HEK293 (cell line): ENCODE results near the gene ABCA7.

Source experiments
- CTCF ChIA-PET: fragments of 350-600 bp; formaldehyde crosslinking; extraction: SDS; loops from one replicate; lab custom pipeline; 2021; ENCODE audit warnings: antibody characterized with exemption; lab: Yijun Ruan, JAX
- POLR2A ChIA-PET: fragments of 300-600 bp; formaldehyde crosslinking; extraction: SDS; loops from one replicate; lab custom pipeline; 2020; ENCODE audit warnings: antibody characterized with exemption, inconsistent platforms; lab: Yijun Ruan, JAX
- H3K27ac ChIP-seq: fragments of 200-500 bp; sonication (Bioruptor generic); 2 replicates; pipeline ENCODE4 v1.5.1; 2014; ENCODE audit warnings: low read depth, low read length, control low read depth, inconsistent platforms; ENCODE audit errors: extremely low read depth
- H3K36me3 ChIP-seq, 2 experiments: fragments of 200-500 bp in 1 of 2; sonication (Bioruptor generic) in 1 of 2; 1 replicate in 1 of 2; 2 replicates in 1 of 2; pipeline ENCODE4 v1.5.1; 2014 to 2017; ENCODE audit warnings: inconsistent platforms in 2 of 2, low read length in 2 of 2; ENCODE audit not compliant: control insufficient read depth in 2 of 2, insufficient read depth in 1 of 2
- H3K4me1 ChIP-seq: fragments of 200-500 bp; sonication (Bioruptor generic); 2 replicates; pipeline ENCODE4 v1.5.1; 2014; ENCODE audit warnings: mild to moderate bottlenecking, low read length, inconsistent platforms; ENCODE audit not compliant: control insufficient read depth, insufficient read depth
- H3K4me3 ChIP-seq: 2 replicates; pipeline ENCODE4 v1.5.1; 2011; ENCODE audit warnings: low read depth, mild to moderate bottlenecking, control low read depth, low read length, moderate library complexity
- H3K9me3 ChIP-seq: fragments of 200-500 bp; sonication (Bioruptor generic); 2 replicates; pipeline ENCODE4 v1.5.1; 2014; ENCODE audit warnings: low read depth, low read length, inconsistent platforms; ENCODE audit not compliant: control insufficient read depth, insufficient read depth
- ATF2 ChIP-seq: fragments of 450-650 bp; formaldehyde crosslinking; IDR thresholded peaks from 2 replicates; pipeline ENCODE4 v1.5.1; 2016; ENCODE audit warnings: missing biosample characterization, missing genetic modification characterization, low read depth
- BCL11A ChIP-seq: fragments of 450-650 bp; formaldehyde crosslinking; IDR thresholded peaks from 2 replicates; pipeline ENCODE4 v1.5.1; 2016; ENCODE audit warnings: low read depth, missing biosample characterization, missing genetic modification characterization
- GLI4 ChIP-seq: fragments of 450-650 bp; formaldehyde crosslinking; IDR thresholded peaks from 2 replicates; pipeline ENCODE4 v1.5.1; 2016; ENCODE audit warnings: missing biosample characterization, missing genetic modification characterization
- HIC1 ChIP-seq: fragments of 450-650 bp; formaldehyde crosslinking; IDR thresholded peaks from 2 replicates; pipeline ENCODE4 v1.5.1; 2016; ENCODE audit warnings: missing biosample characterization, missing genetic modification characterization
- KLF1 ChIP-seq: fragments of 450-650 bp; formaldehyde crosslinking; IDR thresholded peaks from 2 replicates; pipeline ENCODE4 v1.5.1; 2016; ENCODE audit warnings: missing biosample characterization, missing genetic modification characterization
- KLF8 ChIP-seq: fragments of 450-650 bp; formaldehyde crosslinking; IDR thresholded peaks from 2 replicates; pipeline ENCODE4 v1.5.1; 2016; ENCODE audit warnings: missing biosample characterization, missing genetic modification characterization
- OVOL3 ChIP-seq: fragments of 450-650 bp; formaldehyde crosslinking; IDR thresholded peaks from 2 replicates; pipeline ENCODE4 v1.5.1; 2016; ENCODE audit warnings: missing biosample characterization, missing genetic modification characterization
- SP2 ChIP-seq: fragments of 450-650 bp; formaldehyde crosslinking; IDR thresholded peaks from 2 replicates; pipeline ENCODE4 v1.5.1; 2016; ENCODE audit warnings: missing biosample characterization, missing genetic modification characterization
- ZBTB7A ChIP-seq: fragments of 450-650 bp; formaldehyde crosslinking; IDR thresholded peaks from 2 replicates; pipeline ENCODE4 v1.5.1; 2016; ENCODE audit warnings: low read depth, missing biosample characterization, missing genetic modification characterization
- ZEB2 ChIP-seq: fragments of 450-650 bp; formaldehyde crosslinking; IDR thresholded peaks from 2 replicates; pipeline ENCODE4 v1.5.1; 2016; ENCODE audit warnings: missing biosample characterization, missing genetic modification characterization
- ZNF133 ChIP-seq: fragments of 450-650 bp; formaldehyde crosslinking; IDR thresholded peaks from 2 replicates; pipeline ENCODE4 v1.5.1; 2016; ENCODE audit warnings: missing biosample characterization, missing genetic modification characterization
- ZNF138 ChIP-seq: fragments of 450-650 bp; formaldehyde crosslinking; IDR thresholded peaks from 2 replicates; pipeline ENCODE4 v1.5.1; 2016; ENCODE audit warnings: missing biosample characterization, missing genetic modification characterization, borderline replicate concordance
- ZNF184 ChIP-seq: fragments of 450-650 bp; IDR thresholded peaks from 2 replicates; pipeline ENCODE4 v1.5.1; 2018; ENCODE audit warnings: missing biosample characterization, mild to moderate bottlenecking, missing genetic modification characterization
- ZNF202 ChIP-seq: fragments of 450-650 bp; formaldehyde crosslinking; IDR thresholded peaks from 2 replicates; pipeline ENCODE4 v1.5.1; 2016; ENCODE audit warnings: missing biosample characterization, missing genetic modification characterization, borderline replicate concordance
- ZNF248 ChIP-seq: fragments of 450-650 bp; formaldehyde crosslinking; IDR thresholded peaks from 2 replicates; pipeline ENCODE4 v1.5.1; 2017; ENCODE audit warnings: missing biosample characterization, missing genetic modification characterization
- ZNF302 ChIP-seq: fragments of 450-650 bp; formaldehyde crosslinking; IDR thresholded peaks from 2 replicates; pipeline ENCODE4 v1.5.1; 2016; ENCODE audit warnings: missing biosample characterization, missing genetic modification characterization, low read depth
- ZNF341 ChIP-seq: fragments of 450-650 bp; formaldehyde crosslinking; IDR thresholded peaks from 2 replicates; pipeline ENCODE4; 2016; ENCODE audit warnings: low read depth, missing biosample characterization, missing genetic modification characterization
- ZNF394 ChIP-seq: fragments of 450-650 bp; formaldehyde crosslinking; IDR thresholded peaks from 2 replicates; pipeline ENCODE4 v1.5.1; 2016; ENCODE audit warnings: missing biosample characterization, missing genetic modification characterization, mild to moderate bottlenecking, moderate library complexity, borderline replicate concordance
- ZNF416 ChIP-seq: fragments of 450-650 bp; formaldehyde crosslinking; IDR thresholded peaks from 2 replicates; pipeline ENCODE4 v1.5.1; 2016; ENCODE audit warnings: missing biosample characterization, missing genetic modification characterization
- ZNF513 ChIP-seq: fragments of 450-650 bp; IDR thresholded peaks from 2 replicates; pipeline ENCODE4 v1.5.1; 2018; ENCODE audit warnings: missing biosample characterization, missing genetic modification characterization
- ZNF529 ChIP-seq: fragments of 450-650 bp; formaldehyde crosslinking; IDR thresholded peaks from 2 replicates; pipeline ENCODE4 v1.5.1; 2017; ENCODE audit warnings: missing genetic modification characterization, missing biosample characterization; ENCODE audit not compliant: insufficient replicate concordance
- ZNF544 ChIP-seq: fragments of 450-650 bp; formaldehyde crosslinking; IDR thresholded peaks from 2 replicates; pipeline ENCODE4 v1.5.0; 2017; ENCODE audit warnings: missing biosample characterization, missing genetic modification characterization
- ZNF596 ChIP-seq: fragments of 450-650 bp; IDR thresholded peaks from 2 replicates; pipeline ENCODE4 v1.5.0; 2018; ENCODE audit warnings: missing biosample characterization, mild to moderate bottlenecking, missing genetic modification characterization, moderate library complexity
- ZNF623 ChIP-seq: fragments of 450-650 bp; formaldehyde crosslinking; IDR thresholded peaks from 2 replicates; pipeline ENCODE4 v1.5.1; 2016; ENCODE audit warnings: missing biosample characterization, missing genetic modification characterization
- ZNF629 ChIP-seq: fragments of 450-650 bp; formaldehyde crosslinking; IDR thresholded peaks from 2 replicates; pipeline ENCODE4 v1.5.1; 2017; ENCODE audit warnings: missing biosample characterization, missing genetic modification characterization
- ZNF830 ChIP-seq: fragments of 450-650 bp; IDR thresholded peaks from 2 replicates; pipeline ENCODE4 v1.5.0; 2018; ENCODE audit warnings: missing biosample characterization, missing genetic modification characterization, low read depth, mild to moderate bottlenecking, moderate library complexity
- ZNF837 ChIP-seq: fragments of 450-650 bp; formaldehyde crosslinking; IDR thresholded peaks from 2 replicates; pipeline ENCODE4 v1.5.1; 2016; ENCODE audit warnings: missing biosample characterization, missing genetic modification characterization
- ZNF843 ChIP-seq: fragments of 450-650 bp; formaldehyde crosslinking; IDR thresholded peaks from 2 replicates; pipeline ENCODE4 v1.5.1; 2016; ENCODE audit warnings: missing biosample characterization, missing genetic modification characterization
- TF ChIP-seq, protein P1 (sequence below): fragments of 450-650 bp; formaldehyde crosslinking; IDR thresholded peaks from 2 replicates; pipeline ENCODE4 v1.5.1; 2016; ENCODE audit warnings: missing biosample characterization, missing genetic modification characterization
- TF ChIP-seq, protein P2 (sequence below): fragments of 450-650 bp; formaldehyde crosslinking; IDR thresholded peaks from 2 replicates; pipeline ENCODE4 v1.5.1; 2016; ENCODE audit warnings: missing biosample characterization, missing genetic modification characterization, borderline replicate concordance

Gene ABCA7

GRCh38 chr19:1011831-1012333, 28.0 kb upstream of the ABCA7 start:
- ChIA-PET CTCF (interaction anchor here (0.6 to 0.7 kb wide), 2 partner anchors 8 to 27 kb away, joined by 3 read pairs; partner anchors contain the start of gene WDR18), POLR2A (interaction anchor here (0.8 kb wide), 1 partner anchor 9 kb away, joined by 3 read pairs; the partner anchor contains the start of gene RNU6-2)
- Histone ChIP-seq H3K4me1 (no peaks in the 10 kb centered on the region), H3K27ac (no peak overlapping the region), H3K9me3 (no peaks in the 10 kb centered on the region), H3K4me3 (no peak overlapping the region), H3K36me3 (peaks cover 0 to 66% of the 10 kb centered on the region in 2 experiments; a peak in 1 of 3 replicates)
- no peak for TF ChIP-seq OVOL3 (tag by site-specific recombination)
- no peak for TF ChIP-seq ZNF302
- no peak for TF ChIP-seq ZNF513 (tag by site-specific recombination)
- no peak for TF ChIP-seq ZEB2 (tag by site-specific recombination)
- TF ChIP-seq ZNF394: no peak
- no peak for TF ChIP-seq ZNF837 (tag by site-specific recombination)
- TF ChIP-seq ZNF341 (tag by site-specific recombination): no peak
- TF ChIP-seq GLI4 (tag by site-specific recombination): no peak
- no peak for TF ChIP-seq ZNF629 (tag by site-specific recombination)
- TF ChIP-seq ZNF416: no peak
- TF ChIP-seq ZNF544 (tag by site-specific recombination): no peak
- TF ChIP-seq ZNF133 (tag by site-specific recombination): no peak
- TF ChIP-seq ZNF202 (tag by site-specific recombination): no peak
- TF ChIP-seq HIC1 (tag by site-specific recombination): peak; percentile 79
- TF ChIP-seq ZNF529 (tag by site-specific recombination): no peak
- no peak for TF ChIP-seq ZBTB7A (tag by site-specific recombination)
- TF ChIP-seq, protein P1, sequence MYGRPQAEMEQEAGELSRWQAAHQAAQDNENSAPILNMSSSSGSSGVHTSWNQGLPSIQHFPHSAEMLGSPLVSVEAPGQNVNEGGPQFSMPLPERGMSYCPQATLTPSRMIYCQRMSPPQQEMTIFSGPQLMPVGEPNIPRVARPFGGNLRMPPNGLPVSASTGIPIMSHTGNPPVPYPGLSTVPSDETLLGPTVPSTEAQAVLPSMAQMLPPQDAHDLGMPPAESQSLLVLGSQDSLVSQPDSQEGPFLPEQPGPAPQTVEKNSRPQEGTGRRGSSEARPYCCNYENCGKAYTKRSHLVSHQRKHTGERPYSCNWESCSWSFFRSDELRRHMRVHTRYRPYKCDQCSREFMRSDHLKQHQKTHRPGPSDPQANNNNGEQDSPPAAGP (tag by site-specific recombination): no peak
- no peak for TF ChIP-seq ZNF138 (tag by site-specific recombination)
- peak; percentile 72 for TF ChIP-seq KLF1 (tag by site-specific recombination)
- TF ChIP-seq, protein P2, sequence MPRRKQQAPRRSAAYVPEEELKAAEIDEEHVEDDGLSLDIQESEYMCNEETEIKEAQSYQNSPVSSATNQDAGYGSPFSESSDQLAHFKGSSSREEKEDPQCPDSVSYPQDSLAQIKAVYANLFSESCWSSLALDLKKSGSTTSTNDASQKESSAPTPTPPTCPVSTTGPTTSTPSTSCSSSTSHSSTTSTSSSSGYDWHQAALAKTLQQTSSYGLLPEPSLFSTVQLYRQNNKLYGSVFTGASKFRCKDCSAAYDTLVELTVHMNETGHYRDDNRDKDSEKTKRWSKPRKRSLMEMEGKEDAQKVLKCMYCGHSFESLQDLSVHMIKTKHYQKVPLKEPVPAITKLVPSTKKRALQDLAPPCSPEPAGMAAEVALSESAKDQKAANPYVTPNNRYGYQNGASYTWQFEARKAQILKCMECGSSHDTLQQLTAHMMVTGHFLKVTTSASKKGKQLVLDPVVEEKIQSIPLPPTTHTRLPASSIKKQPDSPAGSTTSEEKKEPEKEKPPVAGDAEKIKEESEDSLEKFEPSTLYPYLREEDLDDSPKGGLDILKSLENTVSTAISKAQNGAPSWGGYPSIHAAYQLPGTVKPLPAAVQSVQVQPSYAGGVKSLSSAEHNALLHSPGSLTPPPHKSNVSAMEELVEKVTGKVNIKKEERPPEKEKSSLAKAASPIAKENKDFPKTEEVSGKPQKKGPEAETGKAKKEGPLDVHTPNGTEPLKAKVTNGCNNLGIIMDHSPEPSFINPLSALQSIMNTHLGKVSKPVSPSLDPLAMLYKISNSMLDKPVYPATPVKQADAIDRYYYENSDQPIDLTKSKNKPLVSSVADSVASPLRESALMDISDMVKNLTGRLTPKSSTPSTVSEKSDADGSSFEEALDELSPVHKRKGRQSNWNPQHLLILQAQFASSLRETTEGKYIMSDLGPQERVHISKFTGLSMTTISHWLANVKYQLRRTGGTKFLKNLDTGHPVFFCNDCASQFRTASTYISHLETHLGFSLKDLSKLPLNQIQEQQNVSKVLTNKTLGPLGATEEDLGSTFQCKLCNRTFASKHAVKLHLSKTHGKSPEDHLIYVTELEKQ: no peak
- peak; percentile 17; the same call in 1 of the 2 replicates for TF ChIP-seq SP2 (tag by site-specific recombination)
- TF ChIP-seq ZNF248 (tag by site-specific recombination): no peak
- no peak for TF ChIP-seq ZNF623 (tag by site-specific recombination)
- no peak for TF ChIP-seq BCL11A
- no peak for TF ChIP-seq ATF2
- TF ChIP-seq ZNF184 (tag by site-specific recombination): no peak
- no peak for TF ChIP-seq ZNF596 (tag by site-specific recombination)
- no peak for TF ChIP-seq ZNF830 (tag by site-specific recombination)
- peak; percentile 46 for TF ChIP-seq KLF8 (tag by site-specific recombination)
- no peak for TF ChIP-seq ZNF843
